Vagina (tissue), 2 donors: ENCODE results near the gene PTGDS. TPM values are rescaled to one million over a fixed set of nuclear protein-coding genes. Genes with fewer than 3 reads are reported as not detected.
A peak's percentile ranks its signal among the peaks of the same experiment; 100 is the strongest.

Source experiments
- DNase-seq, 2 donors: peaks; one replicate each; pipeline ENCODE4 v3.0.0-alpha.2; 2017; ENCODE audit errors: extremely low spot score in 2 of 2
- H3K27ac ChIP-seq: fragments of 200-600 bp; sonication (generic); one replicate; pipeline ENCODE4 v1.5.1; 2019
- H3K27me3 ChIP-seq: fragments of 200-600 bp; sonication (generic); one replicate; pipeline ENCODE4 v1.5.1; 2019
- H3K36me3 ChIP-seq, 2 donors: fragments of 200-600 bp; sonication (generic); one replicate each; pipeline ENCODE4 v1.5.1; 2017 to 2019
- H3K4me1 ChIP-seq: fragments of 200-600 bp; sonication (generic); one replicate; pipeline ENCODE4 v1.5.1; 2019
- H3K4me3 ChIP-seq, 2 donors: fragments of 200-600 bp; sonication (generic); 1 replicate in 1 of 2; 2 replicates in 1 of 2; pipeline ENCODE4 v1.5.1; 2016 to 2019
- H3K9me3 ChIP-seq: fragments of 200-600 bp; sonication (generic); one replicate; pipeline ENCODE4 v1.5.1; 2019
- CTCF ChIP-seq, 3 experiments: fragments of 450-650 bp in 2 of 3; fragments of 200-600 bp in 1 of 3; sonication (generic) in 1 of 3; IDR thresholded peaks; one replicate each; pipeline ENCODE4 v1.5.1; 2017 to 2019; ENCODE audit warnings: antibody characterized with exemption in 3 of 3, mild to moderate bottlenecking in 2 of 3, moderate library complexity in 2 of 3
- POLR2A ChIP-seq, 2 donors: fragments of 450-650 bp; IDR thresholded peaks; one replicate each; pipeline ENCODE4 v1.6.1; 2017; ENCODE audit warnings: antibody characterized with exemption in 2 of 2, mild to moderate bottlenecking in 2 of 2, moderate library complexity in 2 of 2
- POLR2AphosphoS5 ChIP-seq, 2 donors: sonication (generic); formaldehyde crosslinking; IDR thresholded peaks; one replicate each; pipeline ENCODE4 v1.9.0; 2017; ENCODE audit warnings: antibody characterized with exemption in 2 of 2, mild to moderate bottlenecking in 2 of 2, low read depth in 1 of 2; ENCODE audit not compliant: insufficient read depth in 1 of 2
- intact Hi-C: fragments of 100-400 bp; cut with DNase I; formaldehyde crosslinking; loops from one replicate; pipeline ENCODE4 v1.15.1; 2023
- total RNA-seq: library from RNA; depleted of rRNA; stranded (reverse); fragments of >200 nt; gene quantifications from one replicate; pipeline ENCODE4 v1.2.3, GENCODE V29; 2016

Gene PTGDS
- total RNA-seq, 1 donor from 2014 or later: 301 TPM

- Histone ChIP-seq H3K9me3 (no peaks in the 10 kb centered on the region), H3K4me1 (peaks cover 34% of the 10 kb centered on the region), H3K4me3 (no peak overlapping the region), H3K27me3 (no peaks in the 10 kb centered on the region), H3K36me3 (no peaks in the 10 kb centered on the region), H3K27ac (no peak overlapping the region)
- TF ChIP-seq POLR2AphosphoS5 (IDR thresholded peaks at IDR 0.05; ENCODE audit: insufficient read depth in 1 of 2, low read depth in 1 of 2): no peak
- TF ChIP-seq CTCF (IDR thresholded peaks at IDR 0.05): no peak
- no peak for TF ChIP-seq POLR2A (IDR thresholded peaks at IDR 0.05)
- intact Hi-C loops: no loop called here
- DNase-seq: no peak
These were observed 13.1 kb upstream of the PTGDS start for GRCh38 chr9:136964171-136964689.

GRCh38 chr9:136964833-136965422 is 12.4 kb upstream of the PTGDS start:
- Histone ChIP-seq H3K4me1 (peaks cover 34% of the 10 kb centered on the region), H3K9me3 (no peaks in the 10 kb centered on the region), H3K36me3 (no peaks in the 10 kb centered on the region), H3K4me3 (no peak overlapping the region), H3K27ac (no peak overlapping the region), H3K27me3 (no peaks in the 10 kb centered on the region)
- no peak for DNase-seq
- TF ChIP-seq CTCF (IDR thresholded peaks at IDR 0.05) (no peak), POLR2A (IDR thresholded peaks at IDR 0.05) (no peak), POLR2AphosphoS5 (IDR thresholded peaks at IDR 0.05; ENCODE audit: insufficient read depth in 1 of 2, low read depth in 1 of 2) (no peak)
- intact Hi-C loops: no loop called here

- Histone ChIP-seq H3K36me3 (no peaks in the 10 kb centered on the region), H3K27me3 (no peaks in the 10 kb centered on the region), H3K9me3 (no peaks in the 10 kb centered on the region), H3K27ac (no peak overlapping the region), H3K4me3 (no peak overlapping the region), H3K4me1 (peaks cover 32% of the 10 kb centered on the region)
- intact Hi-C loops: no loop called here
- no peak for DNase-seq
- TF ChIP-seq POLR2A (IDR thresholded peaks at IDR 0.05) (no peak), POLR2AphosphoS5 (IDR thresholded peaks at IDR 0.05; ENCODE audit: insufficient read depth in 1 of 2, low read depth in 1 of 2) (peak in 1 of 2 donors; percentile 35)
These were observed 11.4 kb upstream of the PTGDS start for GRCh38 chr9:136965771-136966484.

GRCh38 chr9:136968333-136969127 is 8.8 kb upstream of the PTGDS start:
- TF ChIP-seq CTCF (IDR thresholded peaks at IDR 0.05) (no peak), POLR2AphosphoS5 (IDR thresholded peaks at IDR 0.05; ENCODE audit: insufficient read depth in 1 of 2, low read depth in 1 of 2) (no peak), POLR2A (IDR thresholded peaks at IDR 0.05) (no peak)
- no peaks in the 10 kb centered on the region for H3K27me3 ChIP-seq
- no peaks in the 10 kb centered on the region for H3K9me3 ChIP-seq
- peaks cover 19% of the 10 kb centered on the region for H3K4me1 ChIP-seq
- H3K4me3 ChIP-seq: no peak overlapping the region
- H3K36me3 ChIP-seq: no peaks in the 10 kb centered on the region
- intact Hi-C loops: no loop called here
- DNase-seq: no peak
- H3K27ac ChIP-seq: no peak overlapping the region

- Histone ChIP-seq H3K4me3 (no peak overlapping the region), H3K9me3 (no peaks in the 10 kb centered on the region), H3K27ac (no peak overlapping the region), H3K27me3 (no peaks in the 10 kb centered on the region), H3K36me3 (no peaks in the 10 kb centered on the region), H3K4me1 (peaks cover 18% of the 10 kb centered on the region)
- no peak for DNase-seq
- intact Hi-C loops: no loop called here
- TF ChIP-seq CTCF (IDR thresholded peaks at IDR 0.05): no peak
- TF ChIP-seq POLR2A (IDR thresholded peaks at IDR 0.05): no peak
- TF ChIP-seq POLR2AphosphoS5 (IDR thresholded peaks at IDR 0.05; ENCODE audit: insufficient read depth in 1 of 2, low read depth in 1 of 2): no peak
These were observed 8.2 kb upstream of the PTGDS start for GRCh38 chr9:136969150-136969549.
